Activated effector memory CD4-positive, alpha-beta T cell treated with anti-CD3 and anti-CD28 coated beads, Interleukin-2, amount 50 U/mL, for 16 hours (primary cell): Measurements from ENCODE around the gene SCMH1.
"Not testable (repeated sequence)": the region's sequence is repeated elsewhere in the genome, so short reads cannot be mapped to it uniquely, and the experiment has no call there.

Experiments
- DNase-seq: peaks from one replicate; pipeline ENCODE4 v3.0.0-alpha.2; 2020

The SCMH1 gene

GRCh38 chr1:41144285-41144684 is 97.8 kb downstream of the SCMH1 start:
- no peak for DNase-seq

- no peak for DNase-seq
These were observed 103.6 kb downstream of the SCMH1 start for GRCh38 chr1:41138549-41138948.

- no peak for DNase-seq
These were observed 106.7 kb downstream of the SCMH1 start for GRCh38 chr1:41135196-41135947.

GRCh38 chr1:41134325-41134724 is 107.8 kb downstream of the SCMH1 start:
- not testable (repeated sequence) for DNase-seq

- DNase-seq = no peak
These were observed 119.1 kb downstream of the SCMH1 start for GRCh38 chr1:41122851-41123518.

GRCh38 chr1:41122148-41122547 is 120.0 kb downstream of the SCMH1 start:
- no peak for DNase-seq

GRCh38 chr1:41118645-41119044 is 123.5 kb downstream of the SCMH1 start:
- no peak for DNase-seq

- DNase-seq = not testable (repeated sequence)
These were observed 124.9 kb downstream of the SCMH1 start for GRCh38 chr1:41117241-41117640.

- no peak for DNase-seq
These were observed 131.4 kb downstream of the SCMH1 start for GRCh38 chr1:41110736-41111135.

GRCh38 chr1:41110286-41110685 is 131.8 kb downstream of the SCMH1 start:
- DNase-seq = no peak

GRCh38 chr1:41109310-41110197 is 132.6 kb downstream of the SCMH1 start:
- DNase-seq = no peak

GRCh38 chr1:41108696-41109275 is 133.3 kb downstream of the SCMH1 start:
- no peak for DNase-seq

- no peak for DNase-seq
These were observed 138.3 kb downstream of the SCMH1 start for GRCh38 chr1:41103766-41104165.

- no peak for DNase-seq
These were observed 139.5 kb downstream of the SCMH1 start for GRCh38 chr1:41102653-41103052.

- no peak for DNase-seq
These were observed 140.0 kb downstream of the SCMH1 start for GRCh38 chr1:41101950-41102607.

GRCh38 chr1:41101076-41101475 is 141.0 kb downstream of the SCMH1 start:
- DNase-seq = no peak

GRCh38 chr1:41100170-41100569 is 141.9 kb downstream of the SCMH1 start:
- no peak for DNase-seq

- no peak for DNase-seq
These were observed 143.2 kb downstream of the SCMH1 start for GRCh38 chr1:41098730-41099460.

- DNase-seq = no peak
These were observed 145.0 kb downstream of the SCMH1 start for GRCh38 chr1:41097105-41097504.

- no peak for DNase-seq
These were observed 148.3 kb downstream of the SCMH1 start for GRCh38 chr1:41093826-41094225.

GRCh38 chr1:41086921-41087320 is 155.2 kb downstream of the SCMH1 start:
- DNase-seq = no peak

GRCh38 chr1:41078616-41079015 is 163.5 kb downstream of the SCMH1 start:
- DNase-seq = no peak
